Stimulated activated CD4-positive, alpha-beta T cell treated with anti-CD3 and anti-CD28 coated beads, Interleukin-12 subunit alpha, Interleukin-12 subunit beta, amount 100 ng/mL, for 48 hours (primary cell): ENCODE measurements around the gene PRSS27.
"Not testable (repeated sequence)": the region's sequence is repeated elsewhere in the genome, so short reads cannot be mapped to it uniquely, and the experiment has no call there.

Source experiments
- DNase-seq, 3 donors: peaks; one replicate each; pipeline ENCODE4 v3.0.0-alpha.2; 2020; ENCODE audit warnings: low read depth in 2 of 3, low spot score in 1 of 3

Gene PRSS27

DNA sequence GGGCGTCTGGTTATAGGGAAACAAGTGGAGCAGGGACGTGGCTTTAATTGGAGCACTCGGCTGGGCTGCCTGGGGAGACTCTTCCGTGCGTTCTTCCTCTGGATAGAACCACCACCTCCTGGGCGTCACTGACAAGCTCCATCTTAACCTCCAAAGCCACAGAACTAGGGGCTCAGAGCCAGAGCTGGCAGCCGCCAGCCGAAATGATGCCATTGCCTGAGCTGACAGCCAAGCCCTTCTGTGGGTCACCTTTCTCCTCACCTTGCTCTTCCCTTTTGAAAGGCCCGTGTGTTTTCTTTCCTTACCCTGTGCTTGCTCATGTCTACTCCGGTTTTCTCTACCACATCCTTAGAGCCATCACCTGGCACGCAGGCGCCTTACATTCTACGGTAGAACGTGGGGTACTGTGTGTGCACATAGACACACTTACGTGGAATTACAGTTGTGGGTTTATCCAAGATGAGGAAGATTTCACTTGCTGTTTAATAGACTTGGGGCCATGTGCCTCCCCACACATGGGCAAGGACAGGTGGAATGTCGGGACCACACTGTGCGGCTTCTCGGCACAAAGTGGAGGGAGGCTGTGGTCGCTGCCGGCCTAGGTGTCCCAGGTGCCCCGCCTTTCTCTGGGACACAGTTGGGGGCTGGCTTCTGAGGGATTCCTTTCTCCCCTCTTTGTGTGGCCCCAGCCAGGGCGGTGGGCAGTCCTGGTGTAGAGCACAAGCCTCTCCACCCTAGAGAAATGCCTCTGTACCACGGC is 41.6 kb downstream of the PRSS27 start:
- not testable (repeated sequence) for DNase-seq

DNA sequence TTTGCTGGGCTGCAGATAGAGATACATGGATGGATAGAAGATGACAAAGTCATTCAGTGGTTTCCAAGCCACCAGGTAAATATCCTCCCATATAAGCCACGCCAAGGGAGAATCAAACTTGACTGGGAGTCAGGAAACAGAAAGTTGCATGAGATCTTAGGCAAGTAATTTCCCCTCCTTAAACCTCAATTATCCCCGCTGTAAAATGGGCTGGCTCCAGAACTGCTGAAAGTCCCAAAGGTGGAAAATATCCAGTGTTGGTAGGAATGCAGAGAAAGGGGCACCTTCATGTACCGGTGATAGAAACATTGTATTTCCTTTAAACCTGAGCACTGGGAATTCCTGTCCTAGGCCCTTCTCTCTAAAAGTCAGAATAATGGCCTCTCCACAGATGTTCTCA is 43.1 kb downstream of the PRSS27 start:
- DNase-seq, result not testable (repeated sequence)

DNA sequence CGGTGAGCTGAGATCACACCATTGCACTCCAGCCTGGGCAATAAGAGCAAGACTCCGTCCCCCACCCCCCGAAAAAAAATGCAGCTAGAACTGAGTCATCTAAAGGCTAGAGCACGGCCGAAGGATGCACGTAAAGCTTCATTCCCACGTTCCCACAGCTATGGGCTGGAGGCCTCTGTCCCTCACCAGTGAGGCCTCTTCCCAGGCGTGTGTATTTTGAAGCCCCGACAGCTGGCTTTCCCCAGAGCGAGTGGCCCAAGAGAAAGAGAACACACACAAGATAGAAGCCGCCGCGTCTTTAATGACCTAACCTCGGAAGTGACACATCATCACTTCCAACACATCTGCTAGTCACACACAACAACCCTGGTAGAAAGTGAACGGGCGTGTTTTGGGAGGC is 44.3 kb downstream of the PRSS27 start:
- DNase-seq, result no peak

DNA sequence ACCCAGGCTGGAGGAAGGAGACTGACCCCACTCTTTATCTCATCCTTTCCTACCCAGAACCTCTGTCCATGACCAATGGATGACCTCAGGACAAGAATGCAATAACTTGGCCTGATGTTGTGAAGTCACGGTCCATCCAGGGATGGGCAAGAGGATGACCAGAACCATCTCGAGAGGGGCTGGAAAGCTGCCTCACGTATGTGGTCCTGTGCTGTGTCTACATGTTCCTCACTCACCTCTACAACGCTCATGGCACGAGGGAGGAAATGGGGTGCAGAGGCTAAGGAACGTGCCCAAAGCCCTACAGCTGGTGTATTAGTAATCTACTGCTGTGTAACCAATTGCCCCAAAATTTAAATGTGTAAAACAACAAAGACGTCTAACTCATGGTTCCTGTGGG is 45.0 kb downstream of the PRSS27 start:
- DNase-seq, result no peak

DNA sequence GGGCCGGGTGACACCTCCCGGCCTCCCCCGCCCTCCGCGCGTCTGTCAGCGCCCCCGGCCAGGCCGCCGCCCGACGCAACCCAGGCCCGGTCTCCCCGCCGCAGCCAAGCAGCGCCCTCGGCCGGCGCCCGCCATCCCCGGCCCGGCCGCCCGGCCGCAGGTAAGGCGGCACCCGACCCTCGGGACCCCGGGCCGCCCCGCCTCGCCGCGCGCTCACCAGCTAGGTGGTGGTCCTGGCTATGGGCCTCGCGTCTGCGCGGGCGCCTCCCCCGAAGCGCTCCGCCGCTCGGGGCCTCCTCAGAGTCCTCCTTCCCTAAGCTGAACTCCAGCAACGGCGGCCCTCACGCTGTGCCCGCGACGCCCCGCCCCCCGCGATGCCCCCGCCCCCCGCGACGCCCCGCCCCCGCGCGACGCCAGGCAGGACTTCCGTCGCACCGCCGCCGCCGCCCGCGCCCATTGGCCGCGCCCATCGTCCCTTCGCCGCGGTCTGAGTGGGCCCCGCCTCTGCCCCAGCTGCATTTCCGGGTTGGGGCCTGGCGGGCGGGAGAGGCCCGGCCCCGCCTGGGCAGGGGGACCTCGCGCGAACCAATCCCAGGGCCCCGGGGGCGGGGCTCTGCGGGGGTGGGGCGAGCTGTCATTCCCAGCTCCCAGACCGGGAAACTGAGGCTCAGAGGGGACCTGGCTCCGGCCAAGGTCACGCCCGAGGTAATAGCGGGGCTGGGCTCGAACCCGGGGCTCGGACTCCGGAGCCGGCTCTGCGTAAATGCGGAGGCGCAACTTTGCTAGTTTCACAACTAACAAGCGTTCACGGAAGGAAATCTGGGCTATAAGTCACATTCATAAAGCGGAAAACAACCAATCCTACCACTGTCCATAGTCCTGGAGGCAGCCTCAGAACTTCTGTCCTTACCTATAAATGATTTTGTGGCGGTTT is 46.7 kb downstream of the PRSS27 start:
- peak; percentile 83 to 94 (median 92) for DNase-seq

DNA sequence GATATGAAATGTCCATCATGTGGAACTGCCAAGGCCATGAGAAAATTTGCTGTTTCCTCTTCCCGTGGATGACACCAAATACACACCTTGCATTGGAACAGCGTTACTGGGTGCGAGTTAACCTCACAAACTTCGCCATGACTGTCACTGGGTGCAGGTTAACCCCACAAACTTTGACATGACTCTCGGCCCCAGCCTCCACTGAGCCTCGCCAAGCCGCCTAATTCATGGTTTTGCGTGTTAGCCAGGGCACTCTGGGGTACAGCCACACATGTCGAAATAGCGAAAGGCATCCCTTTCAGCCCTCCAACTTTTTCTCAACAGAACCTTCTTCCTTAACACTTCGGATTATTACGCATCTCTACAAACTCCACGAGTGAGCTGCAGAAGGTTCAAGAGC is 48.3 kb downstream of the PRSS27 start:
- no peak for DNase-seq

DNA sequence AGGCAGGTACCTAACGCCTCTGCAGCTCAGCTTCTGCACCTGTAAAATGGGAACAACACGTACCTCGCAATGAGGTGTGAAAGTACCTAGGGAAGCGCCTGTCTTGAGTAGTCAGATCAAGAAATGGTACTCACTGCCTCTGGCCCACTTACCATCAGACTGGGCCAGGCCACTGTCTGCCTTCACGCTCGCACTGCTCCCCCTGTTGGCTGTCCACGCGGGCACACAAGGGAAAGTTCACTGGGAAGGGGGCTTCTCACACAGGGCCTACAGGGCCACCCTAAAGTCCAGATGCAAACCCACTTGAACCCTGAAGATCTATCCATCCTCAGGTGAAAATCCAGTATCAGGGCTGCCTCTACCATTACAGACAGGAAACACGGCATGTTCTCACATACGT is 48.8 kb downstream of the PRSS27 start:
- peak in 1 of 3 donors; percentile 19 for DNase-seq

DNA sequence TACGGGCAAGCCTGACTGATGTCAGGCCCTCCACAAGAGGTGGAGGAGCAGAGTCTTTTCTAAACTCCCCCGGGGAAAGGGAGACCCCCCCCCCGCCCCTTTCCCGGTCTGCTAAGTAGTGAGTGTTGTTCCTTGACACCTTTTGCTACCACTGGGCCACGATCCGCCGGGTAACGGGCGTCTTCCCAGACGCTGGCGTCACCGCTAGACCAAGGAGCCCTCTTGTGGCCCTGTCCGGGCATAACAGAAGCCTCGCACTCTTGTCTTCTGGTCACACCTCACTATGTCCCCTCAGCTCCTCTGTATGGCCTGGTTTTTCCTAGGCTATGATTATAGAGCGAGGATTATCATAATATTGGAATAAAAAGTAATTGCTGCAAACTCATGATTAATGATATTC is 50.0 kb downstream of the PRSS27 start:
- DNase-seq, result peak; percentile 45 to 68 (median 67)

DNA sequence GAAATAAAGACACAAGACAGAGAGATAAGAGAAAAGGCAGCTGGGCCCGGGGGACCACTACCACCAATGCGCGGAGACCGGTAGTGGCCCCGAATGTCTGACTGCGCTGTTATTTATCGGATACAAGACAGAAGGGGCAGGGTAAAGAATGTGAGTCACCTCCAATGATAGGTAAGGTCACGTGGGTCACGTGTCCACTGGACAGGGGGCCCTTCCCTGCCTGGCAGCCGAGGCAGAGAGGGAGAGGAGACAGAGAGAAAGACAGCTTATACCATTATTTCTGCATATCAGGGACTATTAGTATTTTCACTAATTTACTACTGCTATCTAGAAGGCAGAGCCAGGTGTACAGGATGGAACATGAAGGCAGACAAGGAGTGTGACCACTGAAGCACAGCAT is 50.4 kb downstream of the PRSS27 start:
- not testable (repeated sequence) for DNase-seq

DNA sequence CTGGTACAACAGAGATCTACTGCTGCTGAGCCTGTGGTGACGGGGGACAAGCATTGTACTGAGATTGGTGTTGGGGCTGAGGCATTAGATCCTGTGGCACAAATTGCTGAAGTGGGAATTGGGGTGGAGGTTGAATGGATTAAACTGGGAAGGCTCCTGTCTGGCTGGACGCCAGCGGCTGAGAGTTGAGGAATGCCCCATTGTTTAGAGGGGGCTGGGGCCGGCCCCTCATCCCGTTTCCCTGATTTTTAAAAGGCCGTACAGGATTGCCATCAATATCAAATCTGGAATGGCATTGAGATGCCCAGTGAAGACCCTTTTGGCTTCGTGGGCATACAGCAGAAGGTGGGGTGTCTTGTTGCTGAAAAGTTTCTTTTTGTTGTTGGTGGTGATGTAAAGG is 53.4 kb downstream of the PRSS27 start:
- not testable (repeated sequence) for DNase-seq

DNA sequence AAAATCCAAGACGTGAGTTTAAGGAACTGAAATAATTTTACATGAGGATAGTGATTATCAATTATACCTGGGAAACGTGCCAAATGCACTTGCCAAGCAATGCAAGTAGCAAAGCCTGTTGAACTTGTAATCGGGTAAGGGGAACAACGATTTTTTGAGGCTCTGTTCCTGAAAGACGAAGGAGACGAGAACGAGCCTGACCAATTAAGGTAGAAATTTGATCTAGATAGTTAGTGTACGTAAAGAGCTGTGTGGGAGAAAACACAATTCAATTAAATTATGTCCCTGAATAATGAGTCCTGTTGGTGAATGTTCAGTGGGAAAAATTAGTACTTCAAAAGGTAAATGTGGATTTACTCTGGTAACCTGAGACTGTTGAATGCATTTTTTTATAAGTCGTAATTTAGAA is 55.4 kb downstream of the PRSS27 start:
- DNase-seq, result no peak

DNA sequence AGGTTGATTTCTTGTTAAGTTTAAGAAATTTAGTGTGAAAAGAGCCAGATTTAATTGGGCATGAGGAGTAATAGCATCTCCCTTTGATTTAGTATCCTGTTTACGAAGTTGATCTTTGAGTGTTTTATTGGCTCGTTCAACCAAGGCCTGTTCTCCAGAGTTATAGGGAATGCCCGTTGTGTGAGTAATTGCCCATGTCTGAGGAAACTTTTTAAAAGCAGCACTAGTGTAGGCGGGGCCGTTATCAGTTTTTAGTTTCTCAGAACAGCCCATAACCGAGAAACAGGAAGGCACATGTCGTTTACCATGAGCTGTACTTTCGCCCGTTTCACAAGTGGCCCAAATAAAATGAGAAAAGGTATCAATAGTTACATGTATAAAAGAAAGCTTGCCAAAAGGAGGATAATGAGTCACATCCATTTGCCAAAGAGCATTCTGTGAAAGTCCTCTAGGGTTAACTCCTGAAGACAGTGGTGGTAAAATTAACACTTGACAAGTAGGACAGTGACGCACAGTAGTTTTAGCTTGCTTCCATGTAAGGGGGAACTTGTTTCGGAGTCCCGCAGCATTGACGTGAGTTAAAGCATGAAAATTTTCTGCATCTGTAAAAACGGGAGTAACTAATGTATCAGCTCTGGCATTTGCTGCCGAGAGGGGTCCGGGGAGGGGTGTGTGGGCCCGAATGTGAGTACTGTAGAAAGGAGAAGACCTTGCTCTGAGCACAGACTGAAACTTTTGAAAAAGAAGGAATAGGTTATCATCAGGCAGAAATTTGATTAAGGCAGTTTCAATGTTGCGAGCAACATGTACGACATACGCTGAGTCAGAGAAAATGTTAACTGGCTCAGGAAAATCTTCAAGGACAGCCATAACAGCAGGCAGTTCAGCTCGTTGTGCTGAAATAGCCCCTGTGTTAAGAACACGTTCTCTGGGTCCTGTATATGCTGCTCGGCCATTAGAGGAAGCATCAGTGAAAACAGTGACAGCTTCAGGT is 56.2 kb downstream of the PRSS27 start:
- DNase-seq, result peak; percentile 27 to 69 (median 55)
